Activated naive CD4-positive, alpha-beta T cell treated with anti-CD3 and anti-CD28 coated beads, Interleukin-2, amount 50 U/mL, for 16 hours (primary cell): ENCODE measurements around the gene CDH8.
"Not testable (repeated sequence)": the region's sequence is repeated elsewhere in the genome, so short reads cannot be mapped to it uniquely, and the experiment has no call there.

Experiments used
- DNase-seq: peaks from one replicate; pipeline ENCODE4 v3.0.0-alpha.2; 2020

The CDH8 gene

GRCh38 chr16:61836804-61837393, 199.3 kb downstream of the CDH8 start:
- no peak for DNase-seq

GRCh38 chr16:61834082-61834481, 202.2 kb downstream of the CDH8 start:
- DNase-seq, result no peak

- DNase-seq, result no peak
These were observed 204.8 kb downstream of the CDH8 start for GRCh38 chr16:61831351-61831917.

GRCh38 chr16:61829631-61830030, 206.6 kb downstream of the CDH8 start:
- no peak for DNase-seq

- DNase-seq, result no peak
These were observed 212.9 kb downstream of the CDH8 start for GRCh38 chr16:61823326-61823725.

GRCh38 chr16:61820820-61821219, 215.4 kb downstream of the CDH8 start:
- no peak for DNase-seq

GRCh38 chr16:61820398-61820797, 215.8 kb downstream of the CDH8 start:
- no peak for DNase-seq

GRCh38 chr16:61818850-61819249, 217.4 kb downstream of the CDH8 start:
- no peak for DNase-seq

GRCh38 chr16:61817583-61818278, 218.5 kb downstream of the CDH8 start:
- no peak for DNase-seq

- no peak for DNase-seq
These were observed 221.4 kb downstream of the CDH8 start for GRCh38 chr16:61814726-61815347.

GRCh38 chr16:61813339-61813738, 222.9 kb downstream of the CDH8 start:
- no peak for DNase-seq

GRCh38 chr16:61812251-61812650, 224.0 kb downstream of the CDH8 start:
- no peak for DNase-seq

- no peak for DNase-seq
These were observed 228.7 kb downstream of the CDH8 start for GRCh38 chr16:61807551-61807950.

- not testable (repeated sequence) for DNase-seq
These were observed 235.0 kb downstream of the CDH8 start for GRCh38 chr16:61801217-61801616.

GRCh38 chr16:61798741-61799140, 237.5 kb downstream of the CDH8 start:
- DNase-seq, result no peak

- no peak for DNase-seq
These were observed 238.2 kb downstream of the CDH8 start for GRCh38 chr16:61797961-61798507.

- no peak for DNase-seq
These were observed 238.9 kb downstream of the CDH8 start for GRCh38 chr16:61797296-61797795.

- DNase-seq, result no peak
These were observed 243.9 kb downstream of the CDH8 start for GRCh38 chr16:61792194-61792909.

- DNase-seq, result no peak
These were observed 244.8 kb downstream of the CDH8 start for GRCh38 chr16:61791464-61791863.

GRCh38 chr16:61781855-61782254, 254.4 kb downstream of the CDH8 start:
- not testable (repeated sequence) for DNase-seq

GRCh38 chr16:61780161-61780560, 256.1 kb downstream of the CDH8 start:
- no peak for DNase-seq

GRCh38 chr16:61770301-61770700, 265.9 kb downstream of the CDH8 start:
- DNase-seq, result no peak

- DNase-seq, result no peak
These were observed 272.2 kb downstream of the CDH8 start for GRCh38 chr16:61763991-61764390.
